DOHH2 (cell line): ENCODE measurements around the gene LRRN2.

Experiments
- H3F3A ChIP-seq: fragments of 200-600 bp; sonication (generic), shearing (Covaris generic); 2 replicates; pipeline ENCODE4 v1.6.0; 2016; ENCODE audit warnings: antibody characterized with exemption, mild to moderate bottlenecking; ENCODE audit not compliant: control insufficient read depth, insufficient read depth
- H3K27ac ChIP-seq: fragments of 200-600 bp; sonication (generic); 2 replicates; pipeline ENCODE4 v1.5.1; 2014; ENCODE audit warnings: low read depth, mild to moderate bottlenecking, low read length, moderate library complexity
- H3K27me3 ChIP-seq: fragments of 200-600 bp; sonication (generic); 2 replicates; pipeline ENCODE4 v1.6.1; 2014; ENCODE audit warnings: mild to moderate bottlenecking, low read length, mixed read lengths; ENCODE audit not compliant: control insufficient read depth
- H3K36me3 ChIP-seq: fragments of 200-600 bp; sonication (generic); 2 replicates; pipeline ENCODE4 v1.6.1; 2014; ENCODE audit warnings: mild to moderate bottlenecking, low read length, moderate library complexity, mixed read lengths; ENCODE audit not compliant: control insufficient read depth
- H3K4me1 ChIP-seq: fragments of 200-600 bp; sonication (generic); 2 replicates; pipeline ENCODE4 v1.6.1; 2014; ENCODE audit warnings: mild to moderate bottlenecking, low read length, mixed read lengths; ENCODE audit not compliant: control insufficient read depth
- H3K4me2 ChIP-seq: fragments of 200-600 bp; sonication (generic); 2 replicates; pipeline ENCODE4 v1.6.0; 2014; ENCODE audit warnings: mild to moderate bottlenecking, low read length, moderate library complexity
- H3K4me3 ChIP-seq: fragments of 200-600 bp; sonication (generic); 2 replicates; pipeline ENCODE4 v1.5.1; 2014; ENCODE audit warnings: mild to moderate bottlenecking, low read length, mixed read lengths
- H3K79me2 ChIP-seq: fragments of 200-600 bp; sonication (generic); 2 replicates; pipeline ENCODE4 v1.6.1; 2014; ENCODE audit warnings: mild to moderate bottlenecking, low read length, mixed read lengths; ENCODE audit not compliant: control insufficient read depth
- H3K9me2 ChIP-seq: fragments of 200-600 bp; sonication (generic); replicated peaks from 2 replicates; pipeline ENCODE4 v1.6.1; 2014; ENCODE audit warnings: mild to moderate bottlenecking, low read length, mixed read lengths; ENCODE audit not compliant: control insufficient read depth
- H3K9me3 ChIP-seq: fragments of 200-600 bp; sonication (generic); 2 replicates; pipeline ENCODE4 v1.6.1; 2014; ENCODE audit warnings: antibody characterized with exemption, low read length, mixed read lengths; ENCODE audit not compliant: control insufficient read depth, insufficient read depth
- H4K20me1 ChIP-seq: fragments of 200-600 bp; sonication (generic); 2 replicates; pipeline ENCODE4 v1.6.0; 2014; ENCODE audit warnings: low read depth, mild to moderate bottlenecking, antibody characterized with exemption, low read length, moderate library complexity; ENCODE audit not compliant: control insufficient read depth, insufficient read depth
- CTCF ChIP-seq: fragments of 200-600 bp; sonication (generic); IDR thresholded peaks from one replicate; pipeline ENCODE4 v1.5.1; 2014; ENCODE audit warnings: antibody characterized with exemption, mild to moderate bottlenecking, low read depth, low read length; ENCODE audit not compliant: poor library complexity, severe bottlenecking
- EZH2phosphoT487 ChIP-seq: fragments of 200-600 bp; sonication (generic); IDR thresholded peaks from 2 replicates; pipeline ENCODE4 v1.6.1; 2017; ENCODE audit warnings: borderline replicate concordance, mild to moderate bottlenecking, antibody characterized with exemption, low read length, moderate library complexity, mixed read lengths

Gene LRRN2

GRCh38 chr1:204640578-204640977 lies 45.0 kb downstream of the LRRN2 start:
- Histone ChIP-seq H3K9me2 (no peaks in the 10 kb centered on the region), H3K36me3 (no peaks in the 10 kb centered on the region), H3F3A (no peaks in the 10 kb centered on the region), H3K4me2 (no peak overlapping the region), H3K27me3 (peaks cover 15% of the 10 kb centered on the region; the same call in 1 of the 2 replicates), H3K9me3 (no peaks in the 10 kb centered on the region), H3K79me2 (no peaks in the 10 kb centered on the region), H3K27ac (no peak overlapping the region), H4K20me1 (no peaks in the 10 kb centered on the region), H3K4me1 (no peaks in the 10 kb centered on the region), H3K4me3 (no peak overlapping the region)
- TF ChIP-seq CTCF: no peak
- no peak for TF ChIP-seq EZH2phosphoT487

- Histone ChIP-seq H3K79me2 (no peaks in the 10 kb centered on the region), H3F3A (no peaks in the 10 kb centered on the region), H3K27ac (no peak overlapping the region), H4K20me1 (no peaks in the 10 kb centered on the region), H3K4me2 (no peak overlapping the region), H3K9me3 (no peaks in the 10 kb centered on the region), H3K4me3 (no peak overlapping the region), H3K36me3 (no peaks in the 10 kb centered on the region), H3K4me1 (no peaks in the 10 kb centered on the region), H3K9me2 (no peaks in the 10 kb centered on the region), H3K27me3 (peaks cover 13% of the 10 kb centered on the region; the same call in 1 of the 2 replicates)
- no peak for TF ChIP-seq EZH2phosphoT487
- no peak for TF ChIP-seq CTCF
Measured at GRCh38 chr1:204634260-204634910, 51.2 kb downstream of the LRRN2 start.

- no peaks in the 10 kb centered on the region for H3F3A ChIP-seq
- no peaks in the 10 kb centered on the region for H4K20me1 ChIP-seq
- no peaks in the 10 kb centered on the region for H3K36me3 ChIP-seq
- H3K9me3 ChIP-seq: no peaks in the 10 kb centered on the region
- no peaks in the 10 kb centered on the region for H3K9me2 ChIP-seq
- H3K4me1 ChIP-seq: no peaks in the 10 kb centered on the region
- H3K27ac ChIP-seq: no peak overlapping the region
- TF ChIP-seq CTCF: no peak
- no peak for TF ChIP-seq EZH2phosphoT487
- no peaks in the 10 kb centered on the region for H3K79me2 ChIP-seq
- H3K4me2 ChIP-seq: no peak overlapping the region
- peaks cover 17% of the 10 kb centered on the region for H3K27me3 ChIP-seq
- H3K4me3 ChIP-seq: no peak overlapping the region
Measured at GRCh38 chr1:204633665-204634064, 51.9 kb downstream of the LRRN2 start.
